Raji (cell line): Measurements from ENCODE around the gene GXYLT1.

Source experiments
- POLR2A ChIP-seq: IDR thresholded peaks from 2 replicates; pipeline ENCODE4 v1.6.1; 2011; ENCODE audit warnings: low read depth, low read length, control low read depth; ENCODE audit not compliant: insufficient read depth

The GXYLT1 gene

GRCh38 chr12:42144408-42145196 is at the start of gene GXYLT1:
TSS of gene GXYLT1 (minus strand) at chr12:42144874. CDS start at chr12:42144646, 228 bp downstream.
- TF ChIP-seq POLR2A, result peak; percentile 95

GRCh38 chr12:42192686-42193085 is 48.0 kb upstream of the GXYLT1 start:
- no peak for TF ChIP-seq POLR2A

GRCh38 chr12:42192258-42192657 is 47.6 kb upstream of the GXYLT1 start:
- no peak for TF ChIP-seq POLR2A

- TF ChIP-seq POLR2A, result no peak
Observed at GRCh38 chr12:42190376-42190775, 45.7 kb upstream of the GXYLT1 start.

GRCh38 chr12:42187799-42188198 is 43.1 kb upstream of the GXYLT1 start:
- no peak for TF ChIP-seq POLR2A

- no peak for TF ChIP-seq POLR2A
Observed at GRCh38 chr12:42186793-42187192, 42.1 kb upstream of the GXYLT1 start.

GRCh38 chr12:42182394-42182793 is 37.7 kb upstream of the GXYLT1 start:
- TF ChIP-seq POLR2A, result no peak

GRCh38 chr12:42180990-42181596 is 36.4 kb upstream of the GXYLT1 start:
- no peak for TF ChIP-seq POLR2A

GRCh38 chr12:42178101-42178500 is 33.4 kb upstream of the GXYLT1 start:
- no peak for TF ChIP-seq POLR2A

- no peak for TF ChIP-seq POLR2A
Observed at GRCh38 chr12:42174978-42175377, 30.3 kb upstream of the GXYLT1 start.

- no peak for TF ChIP-seq POLR2A
Observed at GRCh38 chr12:42173961-42174521, 29.4 kb upstream of the GXYLT1 start.

GRCh38 chr12:42172441-42173210 is 28.0 kb upstream of the GXYLT1 start:
- no peak for TF ChIP-seq POLR2A

- TF ChIP-seq POLR2A, result no peak
Observed at GRCh38 chr12:42167711-42168110, 23.0 kb upstream of the GXYLT1 start.

GRCh38 chr12:42166501-42166900 is 21.8 kb upstream of the GXYLT1 start:
- TF ChIP-seq POLR2A, result no peak

- no peak for TF ChIP-seq POLR2A
Observed at GRCh38 chr12:42163913-42164312, 19.2 kb upstream of the GXYLT1 start.
